Left lobe of liver (tissue), 2 donors: Measurements from ENCODE around the gene MINDY3. TPM values are rescaled to one million over a fixed set of nuclear protein-coding genes. Genes with fewer than 3 reads are reported as not detected.
"Not testable (repeated sequence)": the region's sequence is repeated elsewhere in the genome, so short reads cannot be mapped to it uniquely, and the experiment has no call there.

Source experiments
- ATAC-seq: fragments of 200-7000 bp; cut with Tn5 transposase; one replicate; pipeline ENCODE4 v1.9.1; 2020; ENCODE audit warnings: mild to moderate bottlenecking, moderate library complexity
- DNase-seq: peaks from one replicate; pipeline ENCODE4 v3.0.0-alpha.2; 2020; ENCODE audit warnings: low spot score
- total RNA-seq: library from RNA; stranded (reverse); gene quantifications from one replicate; pipeline ENCODE4 v1.2.1, GENCODE V29; 2021
- donor health status: DM: no; HTN: no; CAD: no; lungs with moderate emphysema.
- donor health status: DM: no; HTN: yes; CAD: no.

Gene MINDY3
- 11.8 TPM for total RNA-seq

- ATAC-seq (peak; percentile 97), DNase-seq (peak; percentile 86)
These were observed at the start of gene MINDY3 for GRCh38 chr10:15859906-15860691. Gene MINDY3, minus strand, starts transcription at chr10:15860507. Its CDS starts 208 bp downstream, at chr10:15860299.

DNA sequence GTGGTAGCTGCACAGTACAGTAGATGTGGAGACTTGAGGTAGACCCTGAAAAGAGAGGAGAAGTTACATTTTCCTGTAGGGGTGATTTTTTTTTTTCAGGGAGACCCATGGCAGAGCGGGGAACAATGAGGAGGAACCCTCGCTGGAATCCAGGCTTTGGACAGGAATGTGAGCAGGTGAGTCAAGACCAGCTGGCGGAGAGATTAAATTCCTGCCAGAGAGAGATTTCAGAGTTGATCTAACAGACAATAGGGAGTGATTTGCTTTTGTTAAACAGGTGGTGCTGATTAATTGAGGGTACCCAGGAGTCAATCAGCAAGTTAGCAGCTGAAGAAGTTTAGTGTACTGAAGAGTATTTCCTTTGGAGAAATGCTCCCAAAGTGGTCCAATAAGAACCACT is 41.6 kb upstream of the MINDY3 start:
- DNase-seq (no peak), ATAC-seq (no peak)

GRCh38 chr10:15898046-15898445 is 37.7 kb upstream of the MINDY3 start:
- DNase-seq (no peak), ATAC-seq (no peak)

GRCh38 chr10:15897287-15897686 is 37.0 kb upstream of the MINDY3 start:
- ATAC-seq (no peak), DNase-seq (no peak)

DNA sequence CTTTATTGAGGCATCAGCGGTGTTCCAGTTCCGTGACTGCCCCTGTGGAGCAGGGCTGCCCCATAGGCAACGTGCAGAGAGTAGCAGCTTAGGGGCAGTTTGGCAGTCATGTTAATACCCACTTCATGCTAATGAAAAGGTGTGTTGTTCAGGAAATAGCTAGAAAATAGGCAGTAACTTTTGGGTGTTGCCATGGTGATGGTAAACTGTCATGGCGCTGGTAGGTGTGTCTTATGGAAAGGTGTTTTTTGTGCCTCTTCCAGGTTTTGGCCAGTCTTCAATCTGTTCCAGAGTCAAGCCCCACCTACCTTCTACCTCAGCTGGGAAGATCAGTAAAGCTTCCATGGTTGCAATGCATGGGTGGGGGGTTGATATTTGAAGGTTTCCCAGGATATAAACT is 36.3 kb upstream of the MINDY3 start:
- DNase-seq, result no peak
- no peak for ATAC-seq

DNA sequence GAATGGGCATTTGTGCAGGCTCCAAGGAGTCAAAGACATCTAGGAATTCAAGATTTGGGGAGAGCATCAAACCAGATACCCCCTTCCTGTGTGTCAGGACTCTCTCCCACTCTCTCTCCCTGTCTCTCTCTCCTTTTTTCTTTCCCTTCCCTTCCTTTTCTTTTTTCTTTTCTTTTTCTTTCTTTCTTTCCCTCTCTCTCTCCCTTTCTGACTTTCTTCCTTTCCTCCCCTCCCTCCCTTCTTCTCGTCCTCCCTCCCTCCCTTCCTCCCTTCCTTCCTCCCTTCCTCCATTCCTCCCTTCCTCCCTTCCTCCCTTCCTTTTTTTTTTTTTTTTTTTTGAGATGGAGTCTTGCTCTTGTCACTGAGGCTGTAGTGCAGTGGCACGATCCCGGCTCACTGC is 24.1 kb upstream of the MINDY3 start:
- ATAC-seq, result no peak

GRCh38 chr10:15881542-15881941 is 21.2 kb upstream of the MINDY3 start:
- DNase-seq (no peak), ATAC-seq (no peak)

More for the DNA sequence above, 24.1 kb upstream of the MINDY3 start:
- DNase-seq, result no peak

DNA sequence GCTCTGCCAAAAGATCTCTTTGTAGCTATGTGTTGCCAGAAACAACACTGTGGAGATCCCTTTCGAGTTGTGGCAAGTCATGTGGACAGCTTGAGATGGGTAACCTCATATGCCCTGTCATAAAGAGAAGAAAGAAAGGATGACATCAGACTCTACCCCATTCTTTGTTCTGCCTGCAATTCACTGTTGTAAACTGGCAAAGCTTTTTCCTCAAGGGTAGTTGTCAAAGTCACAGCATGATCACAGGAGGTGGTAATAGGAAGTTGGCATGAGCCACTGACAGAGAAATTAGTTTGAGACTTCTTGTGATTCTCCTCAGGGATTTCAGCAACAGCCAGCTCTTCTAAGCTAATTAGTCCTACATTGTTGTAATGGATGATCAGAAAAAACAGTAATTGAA is 19.4 kb upstream of the MINDY3 start:
- no peak for ATAC-seq
- no peak for DNase-seq

- ATAC-seq (peak; percentile 67), DNase-seq (no peak)
These were observed 18.8 kb upstream of the MINDY3 start for GRCh38 chr10:15879058-15879457.

DNA sequence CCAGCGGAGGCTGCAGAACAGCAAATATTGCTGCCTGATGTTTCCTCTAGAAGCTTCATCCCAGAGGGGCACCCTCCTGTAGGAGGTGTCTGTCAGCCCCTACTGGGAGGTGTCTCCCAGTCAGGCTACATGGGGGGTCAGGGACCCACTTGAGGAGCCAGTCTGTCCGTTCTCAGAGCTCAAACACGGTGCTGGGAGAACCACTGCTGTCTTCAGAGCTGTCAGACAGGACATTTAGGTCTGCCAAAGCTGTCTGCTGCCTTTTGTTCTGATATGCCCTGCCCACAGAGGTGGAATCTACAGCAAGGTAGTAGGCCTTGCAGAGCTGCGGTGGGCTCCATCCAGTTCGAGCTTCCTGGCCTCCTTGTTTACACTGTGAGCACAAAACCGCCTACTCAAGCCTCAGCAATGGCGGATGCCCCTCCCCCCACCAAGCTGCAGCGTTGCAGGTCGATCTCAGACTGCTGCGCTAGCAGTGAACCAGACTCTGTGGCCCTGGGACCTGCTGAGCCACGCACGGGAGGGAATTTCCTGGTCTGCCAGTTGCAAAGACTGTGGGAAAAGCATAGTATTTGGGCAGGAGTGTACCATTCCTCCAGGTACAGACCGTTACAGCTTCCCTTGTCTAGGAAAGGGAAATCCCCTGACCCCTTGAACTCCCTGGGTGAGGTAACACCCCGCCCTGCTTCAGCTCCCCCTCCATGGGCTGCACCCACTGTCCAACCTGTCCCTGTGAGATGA is 17.7 kb upstream of the MINDY3 start:
- no peak for DNase-seq
- no peak for ATAC-seq

DNA sequence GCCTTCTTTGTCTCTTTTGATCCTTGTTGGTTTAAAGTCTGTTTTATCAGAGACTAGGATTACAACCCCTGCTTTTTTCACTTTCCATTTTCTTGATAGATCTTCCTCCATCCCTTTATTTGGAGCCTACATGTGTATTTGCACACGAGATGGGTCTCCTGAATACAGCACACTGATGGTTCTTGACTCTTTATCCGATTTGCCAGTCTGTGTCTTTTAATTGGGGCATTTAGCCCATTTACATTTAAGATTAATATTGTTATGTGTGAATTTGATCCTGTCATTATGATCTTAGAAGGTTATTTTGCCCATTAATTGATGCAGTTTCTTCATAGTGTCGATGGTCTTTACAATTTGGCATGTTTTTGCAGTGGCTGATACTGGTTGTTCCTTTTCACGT is 16.0 kb upstream of the MINDY3 start:
- DNase-seq, ATAC-seq: not testable (repeated sequence)

DNA sequence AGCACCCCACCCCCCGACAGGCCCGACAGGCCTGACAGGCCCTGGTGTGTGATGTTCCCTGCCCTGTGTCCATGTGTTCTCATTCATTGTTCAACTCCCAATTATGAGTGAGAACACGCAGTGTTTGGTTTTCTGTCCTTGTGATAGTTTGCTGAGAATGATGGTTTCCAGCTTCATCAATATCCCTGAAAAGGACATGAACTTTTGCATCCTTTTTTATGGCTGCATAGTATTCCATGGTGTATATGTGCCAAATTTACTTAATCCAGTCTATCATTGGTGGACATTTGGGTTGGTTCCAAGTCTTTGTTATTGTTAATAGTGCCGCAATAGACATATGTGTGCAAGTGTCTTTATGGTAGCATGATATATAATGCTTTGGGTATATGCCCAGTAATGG is 12.3 kb upstream of the MINDY3 start:
- not testable (repeated sequence) for ATAC-seq, DNase-seq

DNA sequence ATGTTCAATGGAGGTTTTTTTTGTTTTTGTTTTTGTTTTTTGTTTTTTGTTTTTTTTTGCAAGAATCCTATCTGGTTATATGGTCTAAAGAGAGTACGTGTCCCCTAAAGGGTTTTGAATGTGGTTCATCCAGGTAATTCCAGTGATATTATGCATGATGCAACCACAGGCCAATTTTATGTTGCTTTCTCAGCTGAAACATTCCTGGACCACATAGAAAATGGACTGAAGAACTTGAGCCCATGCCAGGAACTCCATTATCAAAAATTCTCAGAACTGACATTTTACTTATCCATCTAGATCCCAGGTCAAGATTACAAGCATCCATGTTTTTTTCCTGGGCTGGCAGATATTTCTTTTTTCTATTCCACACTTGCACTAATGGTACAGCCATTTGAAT is 11.5 kb upstream of the MINDY3 start:
- no peak for ATAC-seq
- DNase-seq, result no peak

GRCh38 chr10:15869935-15870334 is 9.6 kb upstream of the MINDY3 start:
- no peak for DNase-seq
- ATAC-seq, result no peak

- no peak for ATAC-seq
- DNase-seq, result no peak
These were observed 7.7 kb upstream of the MINDY3 start for GRCh38 chr10:15868006-15868405.

DNA sequence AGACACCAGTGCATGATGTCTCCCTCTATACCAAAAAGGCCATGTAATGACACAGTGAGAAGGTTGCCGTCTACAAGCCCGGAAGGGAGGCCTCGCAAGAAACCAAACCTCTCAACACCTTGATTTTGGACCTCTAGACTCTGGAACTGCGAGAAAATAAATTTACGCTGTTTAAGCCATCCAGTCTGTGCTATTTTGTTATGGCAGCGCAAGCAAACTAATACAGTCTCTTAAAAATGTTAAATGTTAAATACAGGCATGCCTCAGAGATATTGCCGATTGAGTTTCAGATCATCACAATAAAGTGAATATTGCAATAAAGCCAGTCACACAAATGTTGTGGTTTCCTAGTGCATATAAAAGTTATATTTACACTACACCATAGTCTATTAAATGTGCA is 5.0 kb upstream of the MINDY3 start:
- DNase-seq (no peak), ATAC-seq (no peak)

GRCh38 chr10:15864419-15864818 is 4.1 kb upstream of the MINDY3 start:
- no peak for DNase-seq
- no peak for ATAC-seq

DNA sequence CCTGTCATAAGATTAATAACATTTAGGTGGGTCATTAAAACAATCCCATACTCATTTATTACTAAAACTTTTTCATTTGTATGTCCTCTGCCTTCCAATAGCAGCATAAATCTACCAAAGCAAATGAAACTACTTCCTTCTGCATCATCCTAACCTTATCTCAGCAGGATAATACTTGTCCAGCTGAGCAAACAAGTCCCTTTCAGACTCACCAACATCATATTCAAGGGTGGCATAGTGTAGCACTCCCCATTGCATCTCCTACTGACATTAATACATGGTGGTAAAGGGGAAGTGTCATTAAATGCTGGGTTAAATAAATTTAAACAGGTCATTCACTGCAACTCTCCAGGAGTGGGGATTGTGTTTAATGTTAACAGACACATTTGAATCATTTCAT is 3.4 kb upstream of the MINDY3 start:
- no peak for DNase-seq
- ATAC-seq, result no peak

DNA sequence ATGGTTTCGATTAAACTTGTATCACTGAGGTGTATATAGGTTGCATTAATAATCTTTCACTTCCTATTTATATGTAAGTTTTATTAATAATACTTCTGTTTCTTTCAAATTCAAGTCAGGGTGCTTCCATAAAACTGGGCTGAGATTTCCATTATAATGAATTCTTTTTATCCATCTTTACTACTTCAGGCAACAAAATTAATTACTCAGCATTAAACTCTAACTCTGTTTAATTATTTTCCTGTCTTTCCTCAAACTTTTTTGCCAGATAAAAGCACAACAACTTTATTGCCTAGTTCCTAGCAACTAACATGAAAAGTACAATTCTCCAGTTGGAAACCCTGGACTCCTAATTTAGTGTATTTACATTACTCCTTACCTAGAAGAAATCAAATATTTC is 3.0 kb upstream of the MINDY3 start:
- DNase-seq (no peak), ATAC-seq (no peak)

GRCh38 chr10:15860692-15861201 is 440 bp upstream of the MINDY3 start:
- DNase-seq (no peak), ATAC-seq (no peak)

- ATAC-seq (no peak), DNase-seq (no peak)
These were observed 800 bp downstream of the MINDY3 start for GRCh38 chr10:15859509-15859905.

DNA sequence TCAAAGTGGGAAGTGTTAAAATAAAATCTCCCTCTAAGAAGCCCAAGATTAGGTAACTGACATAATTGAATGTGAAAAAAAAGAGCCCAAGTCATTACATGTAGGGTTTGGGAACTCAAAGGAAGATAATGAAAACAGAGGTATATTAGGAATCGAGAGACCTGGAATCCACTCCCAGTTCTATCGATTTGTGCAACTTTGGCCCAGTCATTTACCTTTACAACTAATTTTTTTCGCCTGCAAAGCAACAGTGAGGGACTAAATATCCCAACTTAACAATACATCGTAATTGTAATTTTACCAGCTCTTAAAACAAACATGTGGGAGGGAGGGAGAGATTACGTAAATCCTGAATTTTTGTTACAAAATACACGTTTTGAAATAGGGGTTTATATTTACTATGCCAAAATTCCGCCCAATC is 1.4 kb downstream of the MINDY3 start:
- ATAC-seq (no peak), DNase-seq (no peak)
